ENCODE results near the gene ZFR. TPM values are rescaled to one million over a fixed set of nuclear protein-coding genes. Genes with fewer than 3 reads are reported as not detected.

The ZFR gene
- total RNA-seq, 2 experiments from 2014 or later: 58.1 to 61.1 TPM

- no peak overlapping the region for H3K4me3 Mint-ChIP-seq
- ChIA-PET POLR2A (no interaction called here), CTCF (interaction anchor here (2.8 kb wide), 1 partner anchor 141 kb away, joined by 9 read pairs; no protein-coding TSS in a partner anchor)
- DNase-seq: no peak
- no peaks in the 10 kb centered on the region for H3K36me3 Mint-ChIP-seq
- H3K9me3 Mint-ChIP-seq: no peaks in the 10 kb centered on the region
- H3K27ac Mint-ChIP-seq: no peak overlapping the region
- no peaks in the 10 kb centered on the region for H3K27me3 Mint-ChIP-seq
- H3K4me1 Mint-ChIP-seq (ENCODE audit: low read depth): peaks cover 13% of the 10 kb centered on the region
- intact Hi-C loops (cut with micrococcal nuclease): no loop called here
These were observed 4.7 kb upstream of the ZFR start for GRCh38 chr5:32449262-32449661.

- Mint-ChIP-seq H3K4me3 (no peak overlapping the region), H3K9me3 (no peaks in the 10 kb centered on the region), H3K27me3 (no peaks in the 10 kb centered on the region), H3K36me3 (peaks cover 19% of the 10 kb centered on the region), H3K27ac (no peak overlapping the region), H3K4me1 (ENCODE audit: low read depth) (peaks cover 26% of the 10 kb centered on the region)
- POLR2A ChIA-PET: no interaction called here
- CTCF ChIA-PET: interaction anchor here (2.8 kb wide), 1 partner anchor 143 kb away, joined by 9 read pairs; no protein-coding TSS in a partner anchor
- DNase-seq: no peak
- intact Hi-C loops (cut with micrococcal nuclease): no loop called here
These were observed 2.1 kb upstream of the ZFR start for GRCh38 chr5:32446630-32447029.

- Mint-ChIP-seq H3K36me3 (peaks cover 23% of the 10 kb centered on the region), H3K9me3 (no peaks in the 10 kb centered on the region), H3K4me3 (peak overlapping the region; percentile 1), H3K27ac (peak overlapping the region; percentile 13), H3K4me1 (ENCODE audit: low read depth) (peaks cover 32% of the 10 kb centered on the region), H3K27me3 (no peaks in the 10 kb centered on the region)
- DNase-seq: no peak
- POLR2A ChIA-PET: no interaction called here
- intact Hi-C loops (cut with micrococcal nuclease): no loop called here
- CTCF ChIA-PET: no interaction called here
These were observed 1.5 kb upstream of the ZFR start for GRCh38 chr5:32445831-32446614.

- no peaks in the 10 kb centered on the region for H3K27me3 Mint-ChIP-seq
- peak overlapping the region; percentile 13 for H3K27ac Mint-ChIP-seq
- no peak for DNase-seq
- intact Hi-C loops (cut with micrococcal nuclease): no loop called here
- H3K36me3 Mint-ChIP-seq: peaks cover 23% of the 10 kb centered on the region
- peaks cover 34% of the 10 kb centered on the region for H3K4me1 Mint-ChIP-seq (ENCODE audit: low read depth)
- ChIA-PET CTCF (interaction anchor here (0.8 to 1.3 kb wide), 5 partner anchors 14 to 271 kb away, joined by 3 to 9 read pairs (median 4); partner anchors contain the start of gene GOLPH3), POLR2A (interaction anchor here (0.5 to 1.3 kb wide), 9 partner anchors 17 to 145 kb away, joined by 3 to 12 read pairs (median 5); partner anchors contain the start of gene SUB1)
- H3K9me3 Mint-ChIP-seq: no peaks in the 10 kb centered on the region
- peak overlapping the region; percentile 83 for H3K4me3 Mint-ChIP-seq
These were observed 783 bp upstream of the ZFR start for GRCh38 chr5:32445287-32445758.

- CTCF ChIA-PET: interaction anchor here (1.1 to 1.3 kb wide), 2 partner anchors 146 kb away, joined by 8 to 9 read pairs; no protein-coding TSS in a partner anchor
- DNase-seq: peak; percentile 61
- POLR2A ChIA-PET: interaction anchor here (0.6 to 1.3 kb wide), 9 partner anchors 9 to 146 kb away, joined by 3 to 12 read pairs (median 5); partner anchors contain the start of gene SUB1
- peak overlapping the region; percentile 92 for H3K4me3 Mint-ChIP-seq
- intact Hi-C loops (cut with micrococcal nuclease): loop anchor here (1.0 to 2.0 kb wide), 11 partner anchors 19 to 997 kb away; partner anchors contain the start of genes GOLPH3 and TARS1
- peaks cover 23% of the 10 kb centered on the region for H3K36me3 Mint-ChIP-seq
- peaks cover 41% of the 10 kb centered on the region for H3K4me1 Mint-ChIP-seq (ENCODE audit: low read depth)
- peak overlapping the region; percentile 98 for H3K27ac Mint-ChIP-seq
- H3K9me3 Mint-ChIP-seq: no peaks in the 10 kb centered on the region
- H3K27me3 Mint-ChIP-seq: no peaks in the 10 kb centered on the region
These were observed 754 bp downstream of the ZFR start for GRCh38 chr5:32443541-32444430.

- CTCF ChIA-PET: interaction anchor here (0.6 to 1.1 kb wide), 2 partner anchors 94 to 147 kb away, joined by 3 to 8 read pairs; no protein-coding TSS in a partner anchor
- H3K27ac Mint-ChIP-seq: peak overlapping the region; percentile 98
- DNase-seq: peak; percentile 70
- POLR2A ChIA-PET: interaction anchor here (0.6 to 1.1 kb wide), 6 partner anchors 10 to 142 kb away, joined by 3 to 9 read pairs (median 4); partner anchors contain the start of gene SUB1
- no peaks in the 10 kb centered on the region for H3K27me3 Mint-ChIP-seq
- intact Hi-C loops (cut with micrococcal nuclease): loop anchor here (1.0 to 2.0 kb wide), 11 partner anchors 19 to 998 kb away; partner anchors contain the start of genes GOLPH3 and TARS1
- H3K36me3 Mint-ChIP-seq: peaks cover 25% of the 10 kb centered on the region
- no peaks in the 10 kb centered on the region for H3K9me3 Mint-ChIP-seq
- H3K4me1 Mint-ChIP-seq (ENCODE audit: low read depth): peaks cover 45% of the 10 kb centered on the region
- H3K4me3 Mint-ChIP-seq: peak overlapping the region; percentile 92
These were observed 1.4 kb downstream of the ZFR start for GRCh38 chr5:32443145-32443540.

- H3K27ac Mint-ChIP-seq: no peak overlapping the region
- H3K4me1 Mint-ChIP-seq (ENCODE audit: low read depth): peaks cover 52% of the 10 kb centered on the region
- H3K4me3 Mint-ChIP-seq: no peak overlapping the region
- DNase-seq: no peak
- ChIA-PET CTCF (interaction anchor here (2.3 kb wide), 1 partner anchor 151 kb away, joined by 8 read pairs; no protein-coding TSS in a partner anchor), POLR2A (no interaction called here)
- intact Hi-C loops (cut with micrococcal nuclease): no loop called here
- H3K27me3 Mint-ChIP-seq: no peaks in the 10 kb centered on the region
- peaks cover 26% of the 10 kb centered on the region for H3K36me3 Mint-ChIP-seq
- H3K9me3 Mint-ChIP-seq: no peaks in the 10 kb centered on the region
These were observed 5.4 kb downstream of the ZFR start for GRCh38 chr5:32439086-32439642.

GRCh38 chr5:32436553-32437242, 7.8 kb downstream of the ZFR start:
- H3K36me3 Mint-ChIP-seq: peaks cover 16% of the 10 kb centered on the region
- no peak overlapping the region for H3K27ac Mint-ChIP-seq
- no peaks in the 10 kb centered on the region for H3K27me3 Mint-ChIP-seq
- no peak overlapping the region for H3K4me3 Mint-ChIP-seq
- no peaks in the 10 kb centered on the region for H3K9me3 Mint-ChIP-seq
- intact Hi-C loops (cut with micrococcal nuclease): no loop called here
- CTCF ChIA-PET: no interaction called here
- peaks cover 58% of the 10 kb centered on the region for H3K4me1 Mint-ChIP-seq (ENCODE audit: low read depth)
- POLR2A ChIA-PET: no interaction called here
- no peak for DNase-seq

GRCh38 chr5:32435383-32435782, 9.2 kb downstream of the ZFR start:
- peaks cover 12% of the 10 kb centered on the region for H3K36me3 Mint-ChIP-seq
- H3K4me3 Mint-ChIP-seq: no peak overlapping the region
- H3K4me1 Mint-ChIP-seq (ENCODE audit: low read depth): peaks cover 61% of the 10 kb centered on the region
- intact Hi-C loops (cut with micrococcal nuclease): no loop called here
- POLR2A ChIA-PET: interaction anchor here (0.6 kb wide), 1 partner anchor 64 kb away, joined by 4 read pairs; no protein-coding TSS in a partner anchor
- H3K9me3 Mint-ChIP-seq: no peaks in the 10 kb centered on the region
- CTCF ChIA-PET: interaction anchor here (1.0 to 1.3 kb wide), 2 partner anchors 53 to 155 kb away, joined by 3 to 4 read pairs; no protein-coding TSS in a partner anchor
- no peak for DNase-seq
- H3K27ac Mint-ChIP-seq: no peak overlapping the region
- no peaks in the 10 kb centered on the region for H3K27me3 Mint-ChIP-seq

GRCh38 chr5:32434221-32434620, 10.3 kb downstream of the ZFR start:
- intact Hi-C loops (cut with micrococcal nuclease): no loop called here
- H3K36me3 Mint-ChIP-seq: peaks cover 17% of the 10 kb centered on the region
- no peak overlapping the region for H3K4me3 Mint-ChIP-seq
- no peak for DNase-seq
- H3K27me3 Mint-ChIP-seq: no peaks in the 10 kb centered on the region
- H3K4me1 Mint-ChIP-seq (ENCODE audit: low read depth): peaks cover 64% of the 10 kb centered on the region
- H3K9me3 Mint-ChIP-seq: no peaks in the 10 kb centered on the region
- H3K27ac Mint-ChIP-seq: no peak overlapping the region
- ChIA-PET CTCF (interaction anchor here (1.0 kb wide), 1 partner anchor 178 kb away, joined by 4 read pairs; no protein-coding TSS in a partner anchor), POLR2A (no interaction called here)

GRCh38 chr5:32432633-32433032, 11.9 kb downstream of the ZFR start:
- Mint-ChIP-seq H3K36me3 (peaks cover 25% of the 10 kb centered on the region), H3K27me3 (no peaks in the 10 kb centered on the region), H3K4me1 (ENCODE audit: low read depth) (peaks cover 60% of the 10 kb centered on the region), H3K9me3 (peaks cover 1% of the 10 kb centered on the region), H3K27ac (no peak overlapping the region), H3K4me3 (no peak overlapping the region)
- CTCF ChIA-PET: interaction anchor here (0.5 to 1.4 kb wide), 4 partner anchors 16 to 261 kb away, joined by 3 to 4 read pairs (median 3); no protein-coding TSS in a partner anchor
- POLR2A ChIA-PET: interaction anchor here (0.6 to 0.8 kb wide), 3 partner anchors 10 to 126 kb away, joined by 3 to 4 read pairs (median 3); no protein-coding TSS in a partner anchor
- intact Hi-C loops (cut with micrococcal nuclease): no loop called here
- DNase-seq: no peak

All from activated CD4-positive, alpha-beta memory T cell treated with anti-CD3 and anti-CD28 coated beads for 36 hours (primary cell).